A549 (cell line): ENCODE results near the gene ZFYVE19. TPM values are rescaled to one million over a fixed set of nuclear protein-coding genes. Genes with fewer than 3 reads are reported as not detected.

Experiments used
- ATAC-seq, 2 experiments: fragments of 200-7000 bp in 1 of 2; fragments of >200 bp in 1 of 2; cut with Nextera tagmentation in 1 of 2; cut with Tn5 transposase in 1 of 2; 3 replicates each; pipeline versions ENCODE4 v1.8.0 to v1.9.1; 2018 to 2020; ENCODE audit warnings: mild to moderate bottlenecking in 1 of 2, moderate library complexity in 1 of 2
- CTCF ChIA-PET: fragments of 300-600 bp; sonication (Branson Sonifier 250); formaldehyde crosslinking; extraction: SDS; loops from one replicate; lab custom pipeline; 2021; ENCODE audit warnings: antibody characterized with exemption, inconsistent platforms; lab: Yijun Ruan, JAX
- POLR2A ChIA-PET: fragments of 350-600 bp; formaldehyde crosslinking; extraction: SDS; loops from one replicate; lab custom pipeline; 2021; ENCODE audit warnings: antibody characterized with exemption, inconsistent platforms; lab: Yijun Ruan, JAX
- DNase-seq, 2 experiments: peaks; one replicate each; pipeline versions ENCODE4 v3.0.0 to v3.0.0-alpha.2; 2011 to 2016; ENCODE audit warnings: low read depth in 1 of 2, low spot score in 1 of 2
- FAIRE-seq: peaks from 2 replicates; lab custom pipeline; 2011; peaks lifted over from hg19 to GRCh38; lab: Jason Lieb, UNC
- H3K27ac ChIP-seq, 2 experiments: fragments of >200 bp; sonication (Bioruptor Twin); formaldehyde crosslinking; 3 replicates each; pipeline ENCODE4 v1.5.1; 2016 to 2017
- H3K4me1 ChIP-seq: fragments of >200 bp; sonication (Bioruptor Twin); formaldehyde crosslinking; 3 replicates; pipeline ENCODE4 v1.6.1; 2016
- H3K4me2 ChIP-seq: fragments of >200 bp; sonication (Bioruptor Twin); formaldehyde crosslinking; 3 replicates; pipeline ENCODE4 v1.6.1; 2016
- H3K4me3 ChIP-seq: fragments of >200 bp; sonication (Bioruptor Twin); formaldehyde crosslinking; 3 replicates; pipeline ENCODE4 v1.5.1; 2016
- H3K9me3 ChIP-seq: fragments of >200 bp; sonication (Bioruptor Twin); formaldehyde crosslinking; 3 replicates; pipeline ENCODE4 v1.6.1; 2016
- CBX8 ChIP-seq: fragments of 200-600 bp; sonication (generic); IDR thresholded peaks from 2 replicates; pipeline ENCODE4 v1.6.1; 2016
- CHD4 ChIP-seq: fragments of 200-600 bp; sonication (generic); IDR thresholded peaks from 2 replicates; pipeline ENCODE4 v1.6.1; 2016; ENCODE audit warnings: antibody characterized with exemption, mild to moderate bottlenecking, borderline replicate concordance
- CTCF ChIP-seq: fragments of >200 bp; sonication (Bioruptor Twin); formaldehyde crosslinking; IDR thresholded peaks from 3 replicates; pipeline ENCODE4 v1.5.1; 2016
- FOSB ChIP-seq: fragments of 250-450 bp; sonication (Bioruptor Pico); IDR thresholded peaks from 2 replicates; pipeline ENCODE4 v1.5.0; 2020; ENCODE audit warnings: mild to moderate bottlenecking, moderate library complexity
- HEYL ChIP-seq: fragments of 250-450 bp; sonication (Bioruptor Pico); IDR thresholded peaks from 2 replicates; pipeline ENCODE4 v1.8.0; 2021; ENCODE audit warnings: mild to moderate bottlenecking, moderate library complexity
- JUN ChIP-seq, 2 experiments: fragments of >200 bp; sonication (Bioruptor Twin); formaldehyde crosslinking; IDR thresholded peaks; 2 replicates in 1 of 2; 3 replicates in 1 of 2; pipeline ENCODE4 v1.6.1; 2016 to 2017
- KDM1A ChIP-seq: fragments of 200-600 bp; sonication (generic); IDR thresholded peaks from 2 replicates; pipeline ENCODE4 v1.6.1; 2016; ENCODE audit warnings: low read depth, mild to moderate bottlenecking
- MAFK ChIP-seq: fragments of 450-650 bp; IDR thresholded peaks from 2 replicates; pipeline ENCODE4 v1.6.1; 2014; ENCODE audit not compliant: partially characterized antibody
- POLR2A ChIP-seq: IDR thresholded peaks from 2 replicates; pipeline ENCODE4 v1.6.1; 2012; ENCODE audit warnings: mild to moderate bottlenecking, low read length
- POLR2AphosphoS2 ChIP-seq: conservative IDR thresholded peaks from 2 replicates; pipeline ENCODE4 v1.6.1; 2012; ENCODE audit warnings: low read length, improper control_type of control experiment, inconsistent platforms
- RAD21 ChIP-seq, 2 experiments: fragments of >200 bp in 1 of 2; sonication (Bioruptor Twin) in 1 of 2; formaldehyde crosslinking in 1 of 2; IDR thresholded peaks in 1 of 2; conservative IDR thresholded peaks in 1 of 2; 2 replicates in 1 of 2; 3 replicates in 1 of 2; pipeline ENCODE4 v1.6.1; 2012 to 2018; ENCODE audit warnings: inconsistent platforms in 1 of 2
- SMC3 ChIP-seq: fragments of >200 bp; sonication (Bioruptor Twin); formaldehyde crosslinking; IDR thresholded peaks from 3 replicates; pipeline ENCODE4 v1.6.1; 2018; ENCODE audit warnings: inconsistent platforms
- TP53 ChIP-seq: fragments of 250-450 bp; sonication (Bioruptor Pico); IDR thresholded peaks from 2 replicates; pipeline ENCODE4 v1.5.0; 2021; ENCODE audit warnings: mild to moderate bottlenecking, moderate library complexity
- ZFP36 ChIP-seq: fragments of 450-650 bp; IDR thresholded peaks from 2 replicates; pipeline ENCODE4 v1.6.1; 2014; ENCODE audit warnings: borderline replicate concordance; ENCODE audit not compliant: partially characterized antibody
- WGBS: methylation state at CpG from one replicate; pipeline ENCODE4 v1.1.6; 2017; ENCODE audit errors: missing lambda C conversion rate; 5-methylcytosine and 5-hydroxymethylcytosine counted together
- polyA plus RNA-seq, 4 experiments: library from polyadenylated mRNA; depleted of rRNA in 3 of 4; stranded (reverse); fragments of >200 nt; fragmentation: RNase III in 1 of 4; extraction: RNeasy Plus Mini Kit Qiagen cat#74134 plus additional on column Dnase treatment in 1 of 4; gene quantifications; 2 replicates in 3 of 4; 3 replicates in 1 of 4; pipeline ENCODE4 v1.2.3, GENCODE V29; 2011 to 2017
- TF ChIP-seq, protein P1 (sequence below): IDR thresholded peaks from 2 replicates; pipeline ENCODE4 v1.6.1; 2012
- TF ChIP-seq, protein P2 (sequence below): fragments of 200-600 bp; sonication (generic); IDR thresholded peaks from 2 replicates; pipeline ENCODE4 v1.6.1; 2016; ENCODE audit warnings: antibody characterized with exemption, mild to moderate bottlenecking, moderate library complexity
- TF ChIP-seq, protein P3 (sequence below): fragments of 250-450 bp; sonication (Bioruptor Pico); IDR thresholded peaks from 2 replicates; pipeline ENCODE4 v1.5.0; 2021; ENCODE audit warnings: mild to moderate bottlenecking, moderate library complexity, borderline replicate concordance

ZFYVE19 gene
- polyA plus RNA-seq, 2 of the 4 experiments (the other 2 are of a cell fraction) = 15.6 to 25.6 TPM

DNA sequence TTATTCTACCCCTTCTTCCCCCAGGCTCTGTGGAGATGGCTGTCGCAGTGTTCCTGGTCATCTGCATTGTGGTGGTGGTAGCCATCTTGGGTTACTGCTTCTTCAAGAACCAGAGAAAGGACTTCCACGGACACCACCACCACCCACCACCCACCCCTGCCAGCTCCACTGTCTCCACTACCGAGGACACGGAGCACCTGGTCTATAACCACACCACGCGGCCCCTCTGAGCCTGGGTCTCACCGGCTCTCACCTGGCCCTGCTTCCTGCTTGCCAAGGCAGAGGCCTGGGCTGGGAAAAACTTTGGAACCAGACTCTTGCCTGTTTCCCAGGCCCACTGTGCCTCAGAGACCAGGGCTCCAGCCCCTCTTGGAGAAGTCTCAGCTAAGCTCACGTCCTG, 49.9 kb downstream of the ZFYVE19 start:
- no peak for FAIRE-seq
- H3K4me2 ChIP-seq = no peak overlapping the region

DNA sequence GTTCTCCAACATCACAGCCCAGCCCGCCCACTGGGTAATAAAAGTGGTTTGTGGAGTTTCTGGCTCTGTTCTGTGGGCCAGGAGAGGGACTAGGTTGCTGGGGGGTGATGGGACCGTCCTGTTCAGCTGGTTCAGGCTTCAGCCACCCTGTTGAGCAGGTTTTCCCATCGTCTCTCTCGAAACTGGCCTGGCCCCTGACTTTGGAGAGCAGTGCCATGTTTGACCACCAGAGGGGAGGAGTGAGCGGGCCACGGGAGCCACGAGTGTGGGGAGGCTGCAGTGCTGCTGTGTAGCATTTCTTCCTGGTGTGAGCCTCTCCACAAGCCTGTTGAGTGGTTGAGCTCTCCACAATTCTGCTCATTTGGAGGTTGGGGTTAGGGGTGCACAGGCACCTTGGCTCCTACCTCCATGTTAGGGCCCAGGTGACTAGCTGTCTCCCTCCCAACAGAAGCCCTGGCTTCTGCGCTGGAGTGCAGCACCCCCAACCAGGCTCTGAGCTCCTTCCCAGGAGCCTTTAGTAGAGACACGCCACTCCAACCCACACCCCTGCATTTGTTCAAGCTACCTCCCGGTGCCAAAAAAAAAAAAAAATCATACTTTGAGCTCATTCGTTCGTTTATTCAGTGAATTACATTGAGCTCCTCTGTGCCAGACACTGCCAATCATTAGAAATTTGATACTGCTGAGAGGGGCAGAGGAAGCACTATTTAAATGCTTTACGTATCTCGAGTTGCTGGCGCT, 50.9 kb downstream of the ZFYVE19 start:
- peak overlapping the region; percentile 42 for H3K4me2 ChIP-seq
- peak overlapping the region; percentile 59 to 76 for H3K27ac ChIP-seq
- H3K4me1 ChIP-seq = peaks cover 41% of the 10 kb centered on the region
- DNase-seq (peak; percentile 64 to 88), ATAC-seq (peak; percentile 86 to 90), FAIRE-seq (no peak)
- POLR2A ChIA-PET = interaction anchor here (0.7 to 1.9 kb wide), 4 partner anchors 16 to 72 kb away, joined by 3 to 19 read pairs (median 17); partner anchors contain the start of genes DLL4, RHOV and VPS18
- CTCF ChIA-PET = interaction anchor here (0.5 to 9.3 kb wide), 40 partner anchors 11 to 345 kb away, joined by 3 to 254 read pairs (median 4); partner anchors contain the start of genes PPP1R14D, SPINT1 and VPS18
- TF ChIP-seq, protein P1, sequence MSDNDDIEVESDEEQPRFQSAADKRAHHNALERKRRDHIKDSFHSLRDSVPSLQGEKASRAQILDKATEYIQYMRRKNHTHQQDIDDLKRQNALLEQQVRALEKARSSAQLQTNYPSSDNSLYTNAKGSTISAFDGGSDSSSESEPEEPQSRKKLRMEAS = peak; percentile 49; the same call in 1 of the 2 replicates
- 0 out of 2 replicates have a peak, but pooled peaks have one; percentile 8 for TF ChIP-seq POLR2A
- peak; percentile 76 to 81 for TF ChIP-seq RAD21 (conservative IDR thresholded peaks at IDR 0.05 in 1 of 2, IDR thresholded peaks at IDR 0.05 in 1 of 2)
- TF ChIP-seq CBX8 = no peak
- TF ChIP-seq JUN (IDR thresholded peaks at IDR 0.05) = no peak
- no peak for TF ChIP-seq CHD4
- TF ChIP-seq SMC3 = peak; percentile 87
- TF ChIP-seq CTCF = peak; percentile 75
- H3K9me3 ChIP-seq = no peaks in the 10 kb centered on the region
- no peak overlapping the region for H3K4me3 ChIP-seq
- WGBS = 27% methylated on average over 10 of the region's 15 CpGs

More for the DNA sequence above, 49.9 kb downstream of the ZFYVE19 start:
- ChIA-PET POLR2A (no interaction called here), CTCF (interaction anchor here (0.8 to 9.3 kb wide), 20 partner anchors 10 to 177 kb away, joined by 3 to 254 read pairs (median 6); partner anchors contain the start of genes PPP1R14D, SPINT1 and VPS18)
- Histone ChIP-seq H3K4me1 (peaks cover 30% of the 10 kb centered on the region), H3K27ac (peak overlapping the region; percentile 59 to 76; a peak in 4 of 6 replicates), H3K4me3 (no peak overlapping the region), H3K9me3 (no peaks in the 10 kb centered on the region)
- TF ChIP-seq, protein P2, sequence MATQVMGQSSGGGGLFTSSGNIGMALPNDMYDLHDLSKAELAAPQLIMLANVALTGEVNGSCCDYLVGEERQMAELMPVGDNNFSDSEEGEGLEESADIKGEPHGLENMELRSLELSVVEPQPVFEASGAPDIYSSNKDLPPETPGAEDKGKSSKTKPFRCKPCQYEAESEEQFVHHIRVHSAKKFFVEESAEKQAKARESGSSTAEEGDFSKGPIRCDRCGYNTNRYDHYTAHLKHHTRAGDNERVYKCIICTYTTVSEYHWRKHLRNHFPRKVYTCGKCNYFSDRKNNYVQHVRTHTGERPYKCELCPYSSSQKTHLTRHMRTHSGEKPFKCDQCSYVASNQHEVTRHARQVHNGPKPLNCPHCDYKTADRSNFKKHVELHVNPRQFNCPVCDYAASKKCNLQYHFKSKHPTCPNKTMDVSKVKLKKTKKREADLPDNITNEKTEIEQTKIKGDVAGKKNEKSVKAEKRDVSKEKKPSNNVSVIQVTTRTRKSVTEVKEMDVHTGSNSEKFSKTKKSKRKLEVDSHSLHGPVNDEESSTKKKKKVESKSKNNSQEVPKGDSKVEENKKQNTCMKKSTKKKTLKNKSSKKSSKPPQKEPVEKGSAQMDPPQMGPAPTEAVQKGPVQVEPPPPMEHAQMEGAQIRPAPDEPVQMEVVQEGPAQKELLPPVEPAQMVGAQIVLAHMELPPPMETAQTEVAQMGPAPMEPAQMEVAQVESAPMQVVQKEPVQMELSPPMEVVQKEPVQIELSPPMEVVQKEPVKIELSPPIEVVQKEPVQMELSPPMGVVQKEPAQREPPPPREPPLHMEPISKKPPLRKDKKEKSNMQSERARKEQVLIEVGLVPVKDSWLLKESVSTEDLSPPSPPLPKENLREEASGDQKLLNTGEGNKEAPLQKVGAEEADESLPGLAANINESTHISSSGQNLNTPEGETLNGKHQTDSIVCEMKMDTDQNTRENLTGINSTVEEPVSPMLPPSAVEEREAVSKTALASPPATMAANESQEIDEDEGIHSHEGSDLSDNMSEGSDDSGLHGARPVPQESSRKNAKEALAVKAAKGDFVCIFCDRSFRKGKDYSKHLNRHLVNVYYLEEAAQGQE = no peak
- TF ChIP-seq ZFP36 (no peak), TP53 (CRISPR knock-in tag) (no peak), KDM1A (no peak), FOSB (no peak), POLR2AphosphoS2 (no peak), HEYL (CRISPR knock-in tag) (no peak), MAFK (no peak), JUN (IDR thresholded peaks at IDR 0.05) (no peak)
- TF ChIP-seq, protein P3, sequence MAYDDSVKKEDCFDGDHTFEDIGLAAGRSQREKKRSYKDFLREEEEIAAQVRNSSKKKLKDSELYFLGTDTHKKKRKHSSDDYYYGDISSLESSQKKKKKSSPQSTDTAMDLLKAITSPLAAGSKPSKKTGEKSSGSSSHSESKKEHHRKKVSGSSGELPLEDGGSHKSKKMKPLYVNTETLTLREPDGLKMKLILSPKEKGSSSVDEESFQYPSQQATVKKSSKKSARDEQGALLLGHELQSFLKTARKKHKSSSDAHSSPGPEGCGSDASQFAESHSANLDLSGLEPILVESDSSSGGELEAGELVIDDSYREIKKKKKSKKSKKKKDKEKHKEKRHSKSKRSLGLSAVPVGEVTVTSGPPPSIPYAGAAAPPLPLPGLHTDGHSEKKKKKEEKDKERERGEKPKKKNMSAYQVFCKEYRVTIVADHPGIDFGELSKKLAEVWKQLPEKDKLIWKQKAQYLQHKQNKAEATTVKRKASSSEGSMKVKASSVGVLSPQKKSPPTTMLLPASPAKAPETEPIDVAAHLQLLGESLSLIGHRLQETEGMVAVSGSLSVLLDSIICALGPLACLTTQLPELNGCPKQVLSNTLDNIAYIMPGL (CRISPR knock-in tag) = no peak
- 61% methylated on average over 2 of the region's 8 CpGs for WGBS
- ATAC-seq (no peak), DNase-seq (no peak)
